LNCaP clone FGC (cell line): ENCODE measurements around the gene ABL2.
"Not testable (repeated sequence)": the region's sequence is repeated elsewhere in the genome, so short reads cannot be mapped to it uniquely, and the experiment has no call there.

Source experiments
- DNase-seq: peaks from one replicate; pipeline ENCODE4 v3.0.0-alpha.2; 2011; ENCODE audit warnings: low read depth
- H3K4me3 ChIP-seq: 2 replicates; pipeline ENCODE4 v1.5.1; 2011; ENCODE audit warnings: mild to moderate bottlenecking, low read depth, low read length, control low read depth
- TF ChIP-seq, protein P1 (sequence below): IDR thresholded peaks from 2 replicates; pipeline ENCODE4 v1.5.1; 2012; ENCODE audit warnings: mild to moderate bottlenecking; ENCODE audit not compliant: control insufficient read depth, insufficient read depth; ENCODE audit errors: extremely low read depth

ABL2 gene

GRCh38 chr1:179217943-179218507 is 11.5 kb downstream of the ABL2 start:
- TF ChIP-seq, protein P1, sequence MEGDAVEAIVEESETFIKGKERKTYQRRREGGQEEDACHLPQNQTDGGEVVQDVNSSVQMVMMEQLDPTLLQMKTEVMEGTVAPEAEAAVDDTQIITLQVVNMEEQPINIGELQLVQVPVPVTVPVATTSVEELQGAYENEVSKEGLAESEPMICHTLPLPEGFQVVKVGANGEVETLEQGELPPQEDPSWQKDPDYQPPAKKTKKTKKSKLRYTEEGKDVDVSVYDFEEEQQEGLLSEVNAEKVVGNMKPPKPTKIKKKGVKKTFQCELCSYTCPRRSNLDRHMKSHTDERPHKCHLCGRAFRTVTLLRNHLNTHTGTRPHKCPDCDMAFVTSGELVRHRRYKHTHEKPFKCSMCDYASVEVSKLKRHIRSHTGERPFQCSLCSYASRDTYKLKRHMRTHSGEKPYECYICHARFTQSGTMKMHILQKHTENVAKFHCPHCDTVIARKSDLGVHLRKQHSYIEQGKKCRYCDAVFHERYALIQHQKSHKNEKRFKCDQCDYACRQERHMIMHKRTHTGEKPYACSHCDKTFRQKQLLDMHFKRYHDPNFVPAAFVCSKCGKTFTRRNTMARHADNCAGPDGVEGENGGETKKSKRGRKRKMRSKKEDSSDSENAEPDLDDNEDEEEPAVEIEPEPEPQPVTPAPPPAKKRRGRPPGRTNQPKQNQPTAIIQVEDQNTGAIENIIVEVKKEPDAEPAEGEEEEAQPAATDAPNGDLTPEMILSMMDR = no peak
- no peak overlapping the region for H3K4me3 ChIP-seq
- no peak for DNase-seq

- not testable (repeated sequence) for DNase-seq, H3K4me3 ChIP-seq
Measured at GRCh38 chr1:179213317-179213716, 16.2 kb downstream of the ABL2 start.

DNA sequence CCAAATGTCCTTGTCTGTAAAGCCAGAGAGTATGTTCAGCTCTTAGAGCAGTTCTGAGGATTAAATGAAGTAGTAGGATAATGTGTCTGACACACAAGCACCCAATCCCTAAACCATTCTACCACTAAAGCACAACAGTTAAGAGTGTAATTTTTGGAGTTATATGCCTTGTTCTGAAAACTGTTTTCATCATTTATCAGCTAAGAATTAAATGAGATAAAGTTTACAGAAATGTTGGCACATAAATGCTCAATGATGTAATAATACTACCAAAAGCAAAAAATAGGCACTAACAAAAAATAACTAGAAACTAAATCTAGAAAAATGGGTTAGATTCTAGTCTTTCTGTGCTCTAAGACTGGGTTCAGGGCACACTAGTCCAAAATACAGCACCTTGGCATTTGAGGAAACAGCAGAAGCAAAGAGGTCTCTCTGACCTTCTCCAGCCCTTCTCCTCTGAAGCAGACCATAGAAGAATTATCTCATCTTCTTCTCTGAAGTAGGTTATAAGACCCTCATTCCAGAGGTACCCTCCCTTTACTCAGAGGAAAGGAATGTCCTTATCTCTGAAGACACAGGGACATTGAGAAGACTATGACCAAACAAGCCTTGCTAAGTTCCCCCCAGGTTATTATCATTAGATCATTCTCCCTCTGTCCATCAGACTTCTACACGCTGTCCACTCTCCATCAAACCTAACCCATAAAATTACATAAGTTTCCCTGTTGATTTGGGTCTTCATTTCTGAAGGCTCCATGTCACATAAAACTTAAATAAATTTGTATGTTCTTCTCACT is 20.6 kb downstream of the ABL2 start:
- no peak for DNase-seq
- TF ChIP-seq, protein P1 = no peak
- no peak overlapping the region for H3K4me3 ChIP-seq

- no peak for DNase-seq
- no peak overlapping the region for H3K4me3 ChIP-seq
- TF ChIP-seq, protein P1 = no peak
Measured at GRCh38 chr1:179206812-179207211, 22.7 kb downstream of the ABL2 start.

DNA sequence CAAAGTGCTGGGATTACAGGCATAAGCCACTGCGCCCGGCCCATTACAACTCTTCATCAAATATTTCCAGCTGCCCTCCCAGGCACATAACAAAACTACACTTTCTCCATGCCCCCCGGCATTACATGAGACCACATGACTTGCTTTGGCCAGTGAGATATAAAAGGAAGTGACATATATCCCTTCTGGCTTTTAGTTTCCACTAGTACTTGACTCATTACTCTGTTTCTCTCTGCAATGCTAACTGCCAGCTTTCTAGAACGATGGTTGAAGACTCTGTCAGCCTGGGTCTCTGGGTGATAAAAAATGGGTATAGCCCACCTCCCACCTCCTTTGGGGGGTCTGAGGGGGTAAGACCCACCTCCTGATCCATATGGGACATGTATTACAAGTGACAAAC is 24.2 kb downstream of the ABL2 start:
- TF ChIP-seq, protein P1 = no peak
- no peak for DNase-seq
- H3K4me3 ChIP-seq = no peak overlapping the region

GRCh38 chr1:179202161-179202560 is 27.3 kb downstream of the ABL2 start:
- TF ChIP-seq, protein P1 = no peak
- no peak for DNase-seq

DNA sequence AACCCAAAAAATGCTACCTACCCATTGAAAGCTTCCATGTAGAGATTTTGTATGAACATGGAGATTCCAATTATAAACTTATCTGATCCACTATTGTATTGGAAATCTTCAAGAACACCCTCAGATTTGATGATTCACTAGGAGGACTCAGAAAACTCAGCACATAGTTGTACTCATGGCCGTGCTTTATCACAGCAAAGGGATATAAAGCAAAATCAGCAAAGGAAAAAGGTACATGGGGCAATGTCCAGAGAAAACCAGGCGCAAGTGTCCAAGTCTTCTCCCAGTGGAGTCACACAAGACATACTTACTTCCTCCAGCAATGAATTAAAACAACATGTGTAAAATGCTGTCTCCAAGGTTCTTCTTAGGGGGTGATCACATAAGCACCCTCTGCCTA is 28.9 kb downstream of the ABL2 start:
- DNase-seq = no peak
- TF ChIP-seq, protein P1 = no peak
- H3K4me3 ChIP-seq = no peak overlapping the region

More at GRCh38 chr1:179202161-179202560, 27.3 kb downstream of the ABL2 start:
- no peak overlapping the region for H3K4me3 ChIP-seq
